H1 (cell line): Measurements from ENCODE around the gene HRH2. TPM values are rescaled to one million over a fixed set of nuclear protein-coding genes. Genes with fewer than 3 reads are reported as not detected.

Experiments used
- CTCF ChIA-PET: fragments of 300-600 bp; sonication (Branson Sonifier 250); formaldehyde crosslinking; loops from one replicate; lab custom pipeline; 2021; ENCODE audit not compliant: partially characterized antibody; lab: Charles Lee
- POLR2A ChIA-PET: fragments of 300-600 bp; sonication (Branson Sonifier 250); formaldehyde crosslinking; loops from one replicate; lab custom pipeline; 2021; ENCODE audit warnings: inconsistent platforms; ENCODE audit not compliant: partially characterized antibody; lab: Charles Lee
- DNase-seq, 2 experiments: peaks; one replicate each; pipeline versions ENCODE4 v3.0.0 to v3.0.0-alpha.2; 2010 to 2022; ENCODE audit warnings: low spot score in 2 of 2, low read depth in 1 of 2, mixed read lengths in 1 of 2
- FAIRE-seq: peaks from 2 replicates; lab custom pipeline; 2011; peaks lifted over from hg19 to GRCh38; lab: Jason Lieb, UNC
- H2AFZ ChIP-seq: 2 replicates; pipeline ENCODE4 v1.8.1; 2012; ENCODE audit warnings: low read length, inconsistent platforms
- H2AK5ac ChIP-seq: 2 replicates; pipeline ENCODE4 v1.6.1; 2013; ENCODE audit warnings: low read depth, low read length
- H2BK120ac ChIP-seq: replicated peaks from 2 replicates; pipeline ENCODE3; 2013; ENCODE audit warnings: low read depth, low read length, inconsistent platforms
- H2BK12ac ChIP-seq: 2 replicates; pipeline ENCODE4 v1.6.1; 2013; ENCODE audit warnings: low read depth, low read length
- H2BK15ac ChIP-seq: 2 replicates; pipeline ENCODE4 v1.6.1; 2013; ENCODE audit warnings: low read length
- H2BK20ac ChIP-seq: 2 replicates; pipeline ENCODE4 v1.6.1; 2013; ENCODE audit warnings: low read length
- H2BK5ac ChIP-seq: 2 replicates; pipeline ENCODE4 v1.6.1; 2013; ENCODE audit warnings: low read depth, low read length
- H3K14ac ChIP-seq: 2 replicates; pipeline ENCODE4 v1.6.1; 2013; ENCODE audit warnings: inconsistent platforms; ENCODE audit not compliant: insufficient read length
- H3K18ac ChIP-seq: 2 replicates; pipeline ENCODE4 v1.6.1; 2013; ENCODE audit warnings: low read length; ENCODE audit errors: extremely low read depth
- H3K23ac ChIP-seq: 2 replicates; pipeline ENCODE4 v1.6.1; 2013; ENCODE audit warnings: inconsistent platforms; ENCODE audit not compliant: insufficient read length
- H3K23me2 ChIP-seq: 2 replicates; pipeline ENCODE4 v1.6.1; 2013; ENCODE audit warnings: low read depth, low read length
- H3K27ac ChIP-seq: 2 replicates; pipeline ENCODE4 v1.6.1; 2011; ENCODE audit warnings: low read depth, low read length, inconsistent platforms
- H3K27me3 ChIP-seq, 4 experiments: replicated peaks in 1 of 4; 1 replicate in 1 of 4; 2 replicates in 3 of 4; pipeline versions ENCODE4 v1.6.1 to v1.8.1; 2011 to 2013; ENCODE audit warnings: low read length in 3 of 4, mild to moderate bottlenecking in 3 of 4, inconsistent platforms in 2 of 4, mixed read lengths in 2 of 4, moderate library complexity in 1 of 4; ENCODE audit not compliant: control insufficient read depth in 3 of 4, insufficient read depth in 3 of 4; ENCODE audit errors: extremely low read depth in 1 of 4
- H3K36me3 ChIP-seq, 4 experiments: 2 replicates each; pipeline versions ENCODE4 v1.6.1 to v1.8.1; 2011 to 2013; ENCODE audit warnings: mild to moderate bottlenecking in 4 of 4, low read length in 3 of 4, moderate library complexity in 2 of 4, control low read depth in 1 of 4, inconsistent platforms in 1 of 4; ENCODE audit not compliant: insufficient read depth in 4 of 4, control insufficient read depth in 2 of 4
- H3K4ac ChIP-seq: replicated peaks from 2 replicates; pipeline ENCODE3; 2013; ENCODE audit warnings: low read length, low read depth, mixed read lengths, inconsistent platforms; ENCODE audit not compliant: insufficient read length
- H3K4me1 ChIP-seq, 4 experiments: replicated peaks in 1 of 4; 1 replicate in 1 of 4; 2 replicates in 3 of 4; pipeline versions ENCODE4 v1.6.1 to v1.8.1; 2011 to 2013; ENCODE audit warnings: low read length in 3 of 4, inconsistent platforms in 2 of 4, mixed read lengths in 1 of 4; ENCODE audit not compliant: insufficient read depth in 4 of 4, control insufficient read depth in 3 of 4
- H3K4me2 ChIP-seq, 2 experiments: 2 replicates each; pipeline versions ENCODE4 v1.6.1 to v1.8.1; 2011 to 2013; ENCODE audit warnings: low read depth in 2 of 2, low read length in 2 of 2, control low read depth in 1 of 2, inconsistent platforms in 1 of 2, mild to moderate bottlenecking in 1 of 2; ENCODE audit not compliant: insufficient read depth in 1 of 2
- H3K4me3 ChIP-seq, 4 experiments: fragments of 200-600, 300-600 bp in 1 of 4; sonication (generic), shearing (Covaris generic), sonication (Bioruptor Twin) in 1 of 4; 2 replicates each; pipeline versions ENCODE4 v1.5.1 to v1.8.1; 2011 to 2016; ENCODE audit warnings: low read length in 4 of 4, low read depth in 3 of 4, control low read depth in 2 of 4, inconsistent platforms in 2 of 4, mild to moderate bottlenecking in 2 of 4, mixed read lengths in 1 of 4, moderate library complexity in 1 of 4; ENCODE audit not compliant: insufficient read depth in 2 of 4; ENCODE audit errors: extremely low read depth in 1 of 4
- H3K56ac ChIP-seq: replicated peaks from 2 replicates; pipeline ENCODE3; 2013; ENCODE audit warnings: low read depth, mild to moderate bottlenecking, mixed read lengths, low read length, inconsistent platforms; ENCODE audit not compliant: insufficient read length
- H3K79me1 ChIP-seq: 2 replicates; pipeline ENCODE4 v1.6.1; 2013; ENCODE audit warnings: low read depth, low read length, control low read depth
- H3K79me2 ChIP-seq, 2 experiments: 2 replicates each; pipeline versions ENCODE4 v1.6.1 to v1.8.1; 2012 to 2013; ENCODE audit warnings: low read length in 2 of 2, mild to moderate bottlenecking in 2 of 2, inconsistent platforms in 1 of 2; ENCODE audit not compliant: insufficient read depth in 2 of 2, control insufficient read depth in 1 of 2
- H3K9ac ChIP-seq, 4 experiments: replicated peaks in 1 of 4; 1 replicate in 1 of 4; 2 replicates in 3 of 4; pipeline versions ENCODE4 v1.6.1 to v1.8.1; 2011 to 2013; ENCODE audit warnings: low read depth in 3 of 4, low read length in 3 of 4, control low read depth in 2 of 4, mild to moderate bottlenecking in 2 of 4, moderate library complexity in 2 of 4, inconsistent platforms in 1 of 4; ENCODE audit errors: extremely low read depth in 1 of 4
- H3K9me3 ChIP-seq, 2 experiments: 2 replicates each; pipeline versions ENCODE4 v1.6.1 to v1.8.1; 2012 to 2013; ENCODE audit warnings: mild to moderate bottlenecking in 2 of 2, moderate library complexity in 2 of 2, control low read depth in 1 of 2, inconsistent platforms in 1 of 2, low read depth in 1 of 2, low read length in 1 of 2, mixed read lengths in 1 of 2; ENCODE audit not compliant: insufficient read depth in 2 of 2
- H4K20me1 ChIP-seq, 2 experiments: replicated peaks in 1 of 2; 2 replicates each; pipeline versions ENCODE3 to v1.8.1; 2011 to 2013; ENCODE audit warnings: inconsistent platforms in 2 of 2, low read length in 2 of 2, mild to moderate bottlenecking in 1 of 2; ENCODE audit not compliant: insufficient read depth in 2 of 2, control insufficient read depth in 1 of 2
- H4K5ac ChIP-seq: 2 replicates; pipeline ENCODE4 v1.6.1; 2013; ENCODE audit warnings: low read length, low read depth, mixed read lengths, inconsistent platforms; ENCODE audit not compliant: insufficient read length
- H4K8ac ChIP-seq: 2 replicates; pipeline ENCODE4 v1.8.0; 2013; ENCODE audit warnings: mild to moderate bottlenecking, moderate library complexity, low read length, inconsistent platforms; ENCODE audit not compliant: insufficient read depth; ENCODE audit errors: extremely low read depth
- H4K91ac ChIP-seq: replicated peaks from 2 replicates; pipeline ENCODE3; 2013; ENCODE audit warnings: low read length, mixed read lengths, inconsistent platforms; ENCODE audit not compliant: insufficient read length
- JUN ChIP-seq: IDR thresholded peaks from 2 replicates; pipeline ENCODE4 v1.6.1; 2011; ENCODE audit warnings: low read depth, mild to moderate bottlenecking, improper control_type of control experiment, low read length
- RFX5 ChIP-seq: IDR thresholded peaks from 2 replicates; pipeline ENCODE4 v1.6.1; 2011; ENCODE audit warnings: low read depth, low read length, improper control_type of control experiment, borderline replicate concordance
- SP2 ChIP-seq: IDR thresholded peaks from 2 replicates; pipeline ENCODE4 v1.6.1; 2012; ENCODE audit warnings: mild to moderate bottlenecking, low read length, inconsistent platforms
- TAF7 ChIP-seq: optimal IDR thresholded peaks from 2 replicates; pipeline ENCODE3; 2011; ENCODE audit warnings: low read depth, mild to moderate bottlenecking, inconsistent platforms, low read length, moderate library complexity, borderline replicate concordance
- WGBS, 2 experiments: shearing (Covaris generic) in 1 of 2; methylation state at CpG; one replicate each; pipeline versions ENCODE4 v1.1.6 to v1.1.7; 2013 to 2015; ENCODE audit warnings: low lambda C conversion rate in 2 of 2, mixed read lengths in 2 of 2, inconsistent platforms in 1 of 2, low coverage in 1 of 2, missing lambda C conversion rate in 1 of 2; ENCODE audit not compliant: insufficient replicate concordance in 2 of 2, insufficient coverage in 1 of 2, insufficient read length in 1 of 2; ENCODE audit errors: extremely low coverage in 1 of 2, missing lambda C conversion rate in 1 of 2; 5-methylcytosine and 5-hydroxymethylcytosine counted together
- polyA plus RNA-seq, 7 experiments: library from polyadenylated mRNA; depleted of rRNA in 3 of 7; stranded (reverse) in 5 of 7; unstranded in 2 of 7; fragments of >200 nt in 5 of 7; fragments of 200-250 nt in 2 of 7; gene quantifications; 1 replicate in 5 of 7; 2 replicates in 1 of 7; 4 replicates in 1 of 7; pipeline versions ENCODE4 v1.2.1 to v1.2.3, GENCODE V29; 2011 to 2013; ENCODE audit warnings: missing spikeins in 2 of 7, mixed read lengths in 2 of 7
- total RNA-seq: library from RNA; stranded (reverse); fragmentation: NEBNext Ultra II Directional; extraction: Animal tissue kit (Norgen Biotek cat#: 25700); gene quantifications from 2 replicates; pipeline ENCODE4 v1.2.1, GENCODE V29; 2021

Gene HRH2
- total and polyA plus RNA-seq, 2 of the 8 experiments (the other 6 are each of a cell fraction or from before 2014, with no cell fraction given), result 7.8 to 8.1 TPM

DNA sequence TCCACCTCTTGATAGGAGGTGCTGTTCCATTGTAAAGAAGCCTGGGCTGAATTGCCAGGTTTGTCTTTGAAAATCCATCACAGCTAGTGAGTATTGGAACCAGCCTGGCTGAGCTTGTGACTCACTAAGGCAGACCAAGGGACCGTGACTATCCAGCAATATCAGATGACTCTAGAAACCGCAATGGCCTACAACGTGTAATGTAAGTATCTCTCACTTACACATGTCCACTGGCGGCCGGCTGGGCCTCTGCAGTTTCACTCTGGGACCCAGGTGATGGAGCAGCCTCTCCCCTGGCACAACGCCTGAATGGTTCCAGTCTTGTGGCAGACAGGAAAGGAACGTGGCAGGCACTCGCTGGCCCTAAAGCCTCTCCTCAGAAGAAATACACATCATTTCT, 3.1 kb upstream of the HRH2 start:
- CTCF ChIA-PET, result interaction anchor here (0.9 to 1.6 kb wide), 5 partner anchors 22 to 120 kb away, joined by 3 to 5 read pairs (median 3); no protein-coding TSS in a partner anchor
- Histone ChIP-seq H4K5ac (no peak overlapping the region), H2BK120ac (no peak overlapping the region), H3K4me1 (peaks cover 0 to 11% (median 2%) of the 10 kb centered on the region in 4 experiments; a peak in 5 of 7 replicates), H3K9ac (no peak overlapping the region), H3K23ac (no peak overlapping the region), H2BK5ac (no peak overlapping the region), H2BK20ac (no peak overlapping the region), H3K79me2 (no peaks in the 10 kb centered on the region), H3K36me3 (no peaks in the 10 kb centered on the region), H3K27ac (no peak overlapping the region), H3K23me2 (peaks cover 11% of the 10 kb centered on the region; the same call in 1 of the 2 replicates), H2BK12ac (no peak overlapping the region), H2BK15ac (no peak overlapping the region), H3K4ac (no peak overlapping the region), H3K9me3 (peaks cover 7 to 11% of the 10 kb centered on the region in 2 experiments), H3K18ac (no peak overlapping the region), H3K56ac (no peak overlapping the region), H3K14ac (no peak overlapping the region), H2AK5ac (no peak overlapping the region), H2AFZ (no peak overlapping the region), H4K20me1 (no peaks in the 10 kb centered on the region), H3K79me1 (no peaks in the 10 kb centered on the region), H4K8ac (no peak overlapping the region), H3K4me2 (no peak overlapping the region), H4K91ac (no peak overlapping the region), H3K4me3 (no peak overlapping the region), H3K27me3 (peaks cover 0 to 6% (median 0%) of the 10 kb centered on the region in 4 experiments; a peak in 5 of 7 replicates)
- FAIRE-seq, result no peak
- DNase-seq, result no peak
- 83% methylated on average over 8 of the region's 8 CpGs; no CpG with 5 or more reads in 1 of the 2 experiments for WGBS, 2 experiments
- POLR2A ChIA-PET, result interaction anchor here (0.7 kb wide), 1 partner anchor 11 kb away, joined by 3 read pairs; no protein-coding TSS in a partner anchor
- no peak for TF ChIP-seq RFX5
- TF ChIP-seq SP2, result no peak
- TF ChIP-seq TAF7, result no peak
- no peak for TF ChIP-seq JUN
